HepG2 (cell line): ENCODE measurements around the gene AKAP12. TPM values are rescaled to one million over a fixed set of nuclear protein-coding genes. Genes with fewer than 3 reads are reported as not detected.

Source experiments
- ATAC-seq: fragments of 200-7000 bp; cut with Tn5 transposase; 3 replicates; pipeline ENCODE4 v1.9.1; 2020; ENCODE audit warnings: mild to moderate bottlenecking, moderate library complexity
- BruUV-seq: library from RNA; stranded (reverse); fragments of 400-500 nt; replicated peaks from 2 replicates; lab custom pipeline; 2021; lab: Mats Ljungman, UMichigan
- CTCF ChIA-PET: fragments of 300-600 bp; formaldehyde crosslinking; extraction: SDS; loops from one replicate; lab custom pipeline; 2021; ENCODE audit warnings: low total read pairs, inconsistent platforms, low intra/inter-chr PET ratio; lab: Yijun Ruan, JAX
- POLR2A ChIA-PET: fragments of 350-600 bp; sonication (Branson Sonifier 250); formaldehyde crosslinking; loops from one replicate; lab custom pipeline; 2020; ENCODE audit warnings: antibody characterized with exemption, inconsistent platforms; lab: Yijun Ruan, JAX
- DNase-seq: peaks from one replicate; pipeline ENCODE4 v3.0.0-alpha.2; 2015; ENCODE audit warnings: low spot score
- FAIRE-seq: peaks from 3 replicates; lab custom pipeline; 2011; peaks lifted over from hg19 to GRCh38; lab: Jason Lieb, UNC
- H2AFZ ChIP-seq: one replicate; pipeline ENCODE4 v1.6.1; 2011; ENCODE audit warnings: low read length, inconsistent platforms
- H3K27ac ChIP-seq: fragments of 300-600 bp; 3 replicates; pipeline ENCODE4 v1.8.0; 2011; ENCODE audit warnings: mixed run types, mild to moderate bottlenecking, mixed read lengths, low read length, inconsistent platforms; ENCODE audit not compliant: insufficient read depth; ENCODE audit errors: extremely low read length
- H3K27me3 ChIP-seq, 2 experiments: fragments of 200-600 bp in 1 of 2; 2 replicates in 1 of 2; 3 replicates in 1 of 2; pipeline versions ENCODE4 v1.6.0 to v1.8.0; 2011; ENCODE audit warnings: low read length in 2 of 2, mild to moderate bottlenecking in 2 of 2, moderate library complexity in 2 of 2, inconsistent platforms in 1 of 2; ENCODE audit not compliant: insufficient read depth in 2 of 2, control insufficient read depth in 1 of 2
- H3K36me3 ChIP-seq, 2 experiments: fragments of 200-600 bp in 1 of 2; replicated peaks in 1 of 2; 2 replicates in 1 of 2; 3 replicates in 1 of 2; pipeline versions ENCODE4 v1.5.1 to v1.8.0; 2011; ENCODE audit warnings: low read length in 2 of 2, inconsistent platforms in 1 of 2; ENCODE audit not compliant: insufficient read depth in 2 of 2, control insufficient read depth in 1 of 2
- H3K4me1 ChIP-seq: 2 replicates; pipeline ENCODE4 v1.5.1; 2012; ENCODE audit warnings: low read length, inconsistent platforms; ENCODE audit not compliant: insufficient read depth
- H3K4me2 ChIP-seq: 2 replicates; pipeline ENCODE4 v1.6.0; 2011; ENCODE audit warnings: low read depth, low read length, inconsistent platforms
- H3K4me3 ChIP-seq, 3 experiments: fragments of 200-600 bp in 1 of 3; sonication (generic), shearing (Covaris generic) in 1 of 3; replicated peaks in 1 of 3; 2 replicates each; pipeline ENCODE4 v1.5.1; 2011 to 2016; ENCODE audit warnings: low read length in 3 of 3, inconsistent platforms in 2 of 3, low read depth in 2 of 3, mild to moderate bottlenecking in 2 of 3, control low read depth in 1 of 3, mixed read lengths in 1 of 3; ENCODE audit not compliant: insufficient read depth in 1 of 3
- H3K79me2 ChIP-seq: one replicate; pipeline ENCODE4 v1.6.1; 2011; ENCODE audit warnings: low read length, inconsistent platforms; ENCODE audit not compliant: insufficient read depth
- H3K9ac ChIP-seq: 2 replicates; pipeline ENCODE4 v1.6.0; 2011; ENCODE audit warnings: mild to moderate bottlenecking, low read depth, low read length, inconsistent platforms; ENCODE audit not compliant: insufficient read depth
- H3K9me3 ChIP-seq: 2 replicates; pipeline ENCODE4 v1.5.1; 2012; ENCODE audit warnings: mild to moderate bottlenecking, low read length
- H4K20me1 ChIP-seq: 2 replicates; pipeline ENCODE4 v1.6.0; 2011; ENCODE audit warnings: inconsistent platforms, mild to moderate bottlenecking, low read length, moderate library complexity; ENCODE audit not compliant: insufficient read depth
- FOXA3 ChIP-seq: IDR thresholded peaks from 2 replicates; pipeline ENCODE4 v1.6.1; 2016; ENCODE audit warnings: missing genetic modification reagents, missing compliant biosample characterization
- MIER3 ChIP-seq: IDR thresholded peaks from 2 replicates; pipeline ENCODE4 v1.6.1; 2016; ENCODE audit warnings: missing compliant biosample characterization, borderline replicate concordance
- NFE2 ChIP-seq: sonication (generic); formaldehyde crosslinking; IDR thresholded peaks from 2 replicates; pipeline ENCODE4 v1.4.0; 2020; ENCODE audit warnings: missing genetic modification reagents
- ONECUT2 ChIP-seq: sonication (generic); formaldehyde crosslinking; IDR thresholded peaks from 2 replicates; pipeline ENCODE4 v1.4.0; 2020; ENCODE audit warnings: missing genetic modification reagents
- SATB2 ChIP-seq: sonication (generic); formaldehyde crosslinking; IDR thresholded peaks from 2 replicates; pipeline ENCODE4 v1.5.0; 2020; ENCODE audit warnings: missing genetic modification reagents
- YY1 ChIP-seq: IDR thresholded peaks from 2 replicates; pipeline ENCODE4 v1.6.1; 2011; ENCODE audit warnings: low read length, low read depth, moderate library complexity, mild to moderate bottlenecking; ENCODE audit not compliant: insufficient read depth, insufficient replicate concordance
- ZFP37 ChIP-seq: sonication (generic); formaldehyde crosslinking; IDR thresholded peaks from 2 replicates; pipeline ENCODE4 v1.4.0; 2020; ENCODE audit warnings: missing genetic modification reagents, borderline replicate concordance
- ZFP82 ChIP-seq: sonication (generic); formaldehyde crosslinking; IDR thresholded peaks from 2 replicates; pipeline ENCODE4 v1.5.1; 2020; ENCODE audit warnings: mild to moderate bottlenecking, missing genetic modification reagents, borderline replicate concordance
- ZNF446 ChIP-seq: sonication (generic); formaldehyde crosslinking; IDR thresholded peaks from 2 replicates; pipeline ENCODE4 v1.5.0; 2020; ENCODE audit warnings: mild to moderate bottlenecking, missing genetic modification reagents
- ZNF720 ChIP-seq: sonication (generic); formaldehyde crosslinking; IDR thresholded peaks from 2 replicates; pipeline ENCODE4 v1.4.0; 2020; ENCODE audit warnings: missing genetic modification reagents
- WGBS: methylation state at CpG from one replicate; pipeline ENCODE4 v1.1.6; 2017; ENCODE audit warnings: low lambda C conversion rate; 5-methylcytosine and 5-hydroxymethylcytosine counted together
- in situ Hi-C: cut with HindIII; loops from 2 replicates; pipeline ENCODE4 v1.10.0; 2017; ENCODE audit warnings: low pct_unique_long_range_greater_than_20kb; ENCODE audit not compliant: extremely low pct_ligation_motif_present
- intact Hi-C: fragments of 100-400 bp; cut with micrococcal nuclease; formaldehyde crosslinking; loops from one replicate; pipeline ENCODE4 v1.10.0; 2022; ENCODE audit not compliant: unreplicated experiment
- polyA plus RNA-seq, 8 experiments: library from polyadenylated mRNA; depleted of rRNA in 3 of 8; stranded (reverse) in 7 of 8; unstranded in 1 of 8; fragments of >200 nt; fragmentation: Illumina TruSeq in 4 of 8; extraction: Trizol in 4 of 8; gene quantifications; 2 replicates each; pipeline versions ENCODE4 v1.2.1 to v1.2.3, GENCODE V29; 2011 to 2016; ENCODE audit warnings: low read depth in 4 of 8, missing spikeins in 1 of 8, mixed read lengths in 1 of 8; ENCODE audit not compliant: insufficient read depth in 1 of 8
- total RNA-seq, 5 experiments: library from RNA; depleted of rRNA; stranded (reverse); fragments of >200 nt; fragmentation: Illumina TruSeq; extraction: Trizol; gene quantifications; 2 replicates each; pipeline ENCODE4 v1.2.3, GENCODE V29; 2016; ENCODE audit warnings: low read depth in 1 of 5
- TF ChIP-seq, protein P1 (sequence below): sonication (generic); formaldehyde crosslinking; IDR thresholded peaks from 2 replicates; pipeline ENCODE4 v1.4.0; 2020; ENCODE audit warnings: missing genetic modification reagents, borderline replicate concordance
- TF ChIP-seq, protein P2 (sequence below): sonication (generic); formaldehyde crosslinking; IDR thresholded peaks from 2 replicates; pipeline ENCODE4 v1.4.0; 2020; ENCODE audit warnings: missing genetic modification reagents; ENCODE audit errors: not compliant biosample characterization
- TF ChIP-seq, protein P3 (sequence below): sonication (generic); formaldehyde crosslinking; IDR thresholded peaks from 2 replicates; pipeline ENCODE4 v1.5.0; 2020; ENCODE audit warnings: missing genetic modification reagents
- TF ChIP-seq, protein P4 (sequence below): sonication (generic); formaldehyde crosslinking; IDR thresholded peaks from 2 replicates; pipeline ENCODE4 v1.8.1; 2022; ENCODE audit warnings: low read depth, mild to moderate bottlenecking, missing genetic modification reagents
- TF ChIP-seq, protein P5 (sequence below), 2 experiments: sonication (generic) in 1 of 2; formaldehyde crosslinking in 1 of 2; IDR thresholded peaks; 2 replicates each; pipeline versions ENCODE4 v1.5.1 to v1.6.1; 2011 to 2020; ENCODE audit warnings: borderline replicate concordance in 1 of 2, low read depth in 1 of 2, low read length in 1 of 2, mild to moderate bottlenecking in 1 of 2, missing genetic modification reagents in 1 of 2, moderate library complexity in 1 of 2

Gene AKAP12
- total and polyA plus RNA-seq, 2 of the 13 experiments (the other 11 are each of a cell fraction or from before 2014, with no cell fraction given): 10.6 to 19.0 TPM

DNA sequence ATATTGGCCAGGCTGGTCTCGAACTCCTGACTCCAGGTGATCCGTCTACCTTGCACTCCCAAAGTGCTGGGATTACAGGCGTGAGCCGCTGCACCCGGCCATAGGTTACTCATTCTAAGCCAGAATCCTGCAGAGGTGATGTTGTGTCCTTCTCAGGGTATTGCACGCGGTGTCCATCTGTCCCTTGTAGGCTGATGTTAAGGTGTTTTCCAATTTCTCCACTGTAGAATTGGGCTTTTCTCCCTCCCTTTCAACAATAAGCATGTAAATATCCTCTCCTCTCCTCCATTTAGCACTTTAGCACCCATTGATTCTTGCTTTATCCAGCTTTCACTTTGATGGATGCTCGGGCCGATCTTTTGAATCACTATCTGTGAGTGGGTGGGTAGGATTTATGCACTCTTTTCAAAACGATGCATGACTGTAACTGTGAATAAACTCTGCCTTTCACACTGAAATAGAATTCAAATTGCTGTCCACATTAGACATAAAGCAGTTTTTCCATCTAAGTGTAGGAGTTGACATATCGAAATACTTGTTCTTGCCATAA is 99.0 kb downstream of the AKAP12 start:
- no peak overlapping the region for H3K4me3 ChIP-seq
- no peak overlapping the region for H3K9ac ChIP-seq
- no peak overlapping the region for H2AFZ ChIP-seq
- no peak for ATAC-seq
- WGBS: 94% methylated on average over 11 of the region's 11 CpGs
- H3K4me1 ChIP-seq: peaks cover 6% of the 10 kb centered on the region; the same call in 1 of the 2 replicates
- no peaks in the 10 kb centered on the region for H3K9me3 ChIP-seq
- in situ Hi-C loops: loop anchor here (25.0 kb wide), 1 partner anchor 926 kb away; no protein-coding TSS in a partner anchor
- FAIRE-seq: no peak
- DNase-seq: no peak
- ChIA-PET POLR2A (no interaction called here), CTCF (no interaction called here)
- no peaks in the 10 kb centered on the region; a peak in 1 of 5 replicates for H3K36me3 ChIP-seq
- H3K27ac ChIP-seq: no peak overlapping the region
- no peaks in the 10 kb centered on the region for H3K79me2 ChIP-seq
- BruUV-seq: no TSS peak
- H3K4me2 ChIP-seq: no peak overlapping the region
- no peaks in the 10 kb centered on the region for H4K20me1 ChIP-seq
- intact Hi-C loops: no loop called here
- H3K27me3 ChIP-seq: no peaks in the 10 kb centered on the region
- TF ChIP-seq NFE2 (no peak), FOXA3 (CRISPR knock-in tag) (no peak), YY1 (no peak), ONECUT2 (CRISPR knock-in tag) (no peak), ZNF720 (CRISPR knock-in tag) (no peak), ZFP82 (CRISPR knock-in tag) (no peak), MIER3 (CRISPR knock-in tag) (no peak), ZNF446 (CRISPR knock-in tag) (no peak), SATB2 (CRISPR knock-in tag) (no peak), ZFP37 (CRISPR knock-in tag) (no peak)
- TF ChIP-seq, protein P1, sequence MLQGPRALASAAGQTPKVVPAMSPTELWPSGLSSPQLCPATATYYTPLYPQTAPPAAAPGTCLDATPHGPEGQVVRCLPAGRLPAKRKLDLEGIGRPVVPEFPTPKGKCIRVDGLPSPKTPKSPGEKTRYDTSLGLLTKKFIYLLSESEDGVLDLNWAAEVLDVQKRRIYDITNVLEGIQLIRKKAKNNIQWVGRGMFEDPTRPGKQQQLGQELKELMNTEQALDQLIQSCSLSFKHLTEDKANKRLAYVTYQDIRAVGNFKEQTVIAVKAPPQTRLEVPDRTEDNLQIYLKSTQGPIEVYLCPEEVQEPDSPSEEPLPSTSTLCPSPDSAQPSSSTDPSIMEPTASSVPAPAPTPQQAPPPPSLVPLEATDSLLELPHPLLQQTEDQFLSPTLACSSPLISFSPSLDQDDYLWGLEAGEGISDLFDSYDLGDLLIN (CRISPR knock-in tag): no peak
- TF ChIP-seq, protein P2, sequence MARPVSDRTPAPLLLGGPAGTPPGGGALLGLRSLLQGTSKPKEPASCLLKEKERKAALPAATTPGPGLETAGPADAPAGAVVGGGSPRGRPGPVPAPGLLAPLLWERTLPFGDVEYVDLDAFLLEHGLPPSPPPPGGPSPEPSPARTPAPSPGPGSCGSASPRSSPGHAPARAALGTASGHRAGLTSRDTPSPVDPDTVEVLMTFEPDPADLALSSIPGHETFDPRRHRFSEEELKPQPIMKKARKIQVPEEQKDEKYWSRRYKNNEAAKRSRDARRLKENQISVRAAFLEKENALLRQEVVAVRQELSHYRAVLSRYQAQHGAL (CRISPR knock-in tag): no peak
- TF ChIP-seq, protein P3, sequence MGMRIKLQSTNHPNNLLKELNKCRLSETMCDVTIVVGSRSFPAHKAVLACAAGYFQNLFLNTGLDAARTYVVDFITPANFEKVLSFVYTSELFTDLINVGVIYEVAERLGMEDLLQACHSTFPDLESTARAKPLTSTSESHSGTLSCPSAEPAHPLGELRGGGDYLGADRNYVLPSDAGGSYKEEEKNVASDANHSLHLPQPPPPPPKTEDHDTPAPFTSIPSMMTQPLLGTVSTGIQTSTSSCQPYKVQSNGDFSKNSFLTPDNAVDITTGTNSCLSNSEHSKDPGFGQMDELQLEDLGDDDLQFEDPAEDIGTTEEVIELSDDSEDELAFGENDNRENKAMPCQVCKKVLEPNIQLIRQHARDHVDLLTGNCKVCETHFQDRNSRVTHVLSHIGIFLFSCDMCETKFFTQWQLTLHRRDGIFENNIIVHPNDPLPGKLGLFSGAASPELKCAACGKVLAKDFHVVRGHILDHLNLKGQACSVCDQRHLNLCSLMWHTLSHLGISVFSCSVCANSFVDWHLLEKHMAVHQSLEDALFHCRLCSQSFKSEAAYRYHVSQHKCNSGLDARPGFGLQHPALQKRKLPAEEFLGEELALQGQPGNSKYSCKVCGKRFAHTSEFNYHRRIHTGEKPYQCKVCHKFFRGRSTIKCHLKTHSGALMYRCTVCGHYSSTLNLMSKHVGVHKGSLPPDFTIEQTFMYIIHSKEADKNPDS (CRISPR knock-in tag): no peak
- TF ChIP-seq, protein P4, sequence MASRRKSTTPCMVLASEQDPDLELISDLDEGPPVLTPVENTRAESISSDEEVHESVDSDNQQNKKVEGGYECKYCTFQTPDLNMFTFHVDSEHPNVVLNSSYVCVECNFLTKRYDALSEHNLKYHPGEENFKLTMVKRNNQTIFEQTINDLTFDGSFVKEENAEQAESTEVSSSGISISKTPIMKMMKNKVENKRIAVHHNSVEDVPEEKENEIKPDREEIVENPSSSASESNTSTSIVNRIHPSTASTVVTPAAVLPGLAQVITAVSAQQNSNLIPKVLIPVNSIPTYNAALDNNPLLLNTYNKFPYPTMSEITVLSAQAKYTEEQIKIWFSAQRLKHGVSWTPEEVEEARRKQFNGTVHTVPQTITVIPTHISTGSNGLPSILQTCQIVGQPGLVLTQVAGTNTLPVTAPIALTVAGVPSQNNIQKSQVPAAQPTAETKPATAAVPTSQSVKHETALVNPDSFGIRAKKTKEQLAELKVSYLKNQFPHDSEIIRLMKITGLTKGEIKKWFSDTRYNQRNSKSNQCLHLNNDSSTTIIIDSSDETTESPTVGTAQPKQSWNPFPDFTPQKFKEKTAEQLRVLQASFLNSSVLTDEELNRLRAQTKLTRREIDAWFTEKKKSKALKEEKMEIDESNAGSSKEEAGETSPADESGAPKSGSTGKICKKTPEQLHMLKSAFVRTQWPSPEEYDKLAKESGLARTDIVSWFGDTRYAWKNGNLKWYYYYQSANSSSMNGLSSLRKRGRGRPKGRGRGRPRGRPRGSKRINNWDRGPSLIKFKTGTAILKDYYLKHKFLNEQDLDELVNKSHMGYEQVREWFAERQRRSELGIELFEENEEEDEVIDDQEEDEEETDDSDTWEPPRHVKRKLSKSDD (CRISPR knock-in tag): no peak
- TF ChIP-seq, protein P5, sequence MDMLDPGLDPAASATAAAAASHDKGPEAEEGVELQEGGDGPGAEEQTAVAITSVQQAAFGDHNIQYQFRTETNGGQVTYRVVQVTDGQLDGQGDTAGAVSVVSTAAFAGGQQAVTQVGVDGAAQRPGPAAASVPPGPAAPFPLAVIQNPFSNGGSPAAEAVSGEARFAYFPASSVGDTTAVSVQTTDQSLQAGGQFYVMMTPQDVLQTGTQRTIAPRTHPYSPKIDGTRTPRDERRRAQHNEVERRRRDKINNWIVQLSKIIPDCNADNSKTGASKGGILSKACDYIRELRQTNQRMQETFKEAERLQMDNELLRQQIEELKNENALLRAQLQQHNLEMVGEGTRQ (IDR thresholded peaks at IDR 0.05; ENCODE audit: low read depth, low read length): no peak
- TF ChIP-seq, protein P5 (CRISPR knock-in tag; IDR thresholded peaks at IDR 0.05; ENCODE audit: borderline replicate concordance): no peak
